Left renal cortex interstitium (tissue), 4 donors: ENCODE data around the gene RPTOR. TPM values are rescaled to one million over a fixed set of nuclear protein-coding genes. Genes with fewer than 3 reads are reported as not detected.

Experiments
- DNase-seq, 4 donors: peaks; one replicate each; pipeline ENCODE4 v3.0.0-alpha.2; 2013; ENCODE audit warnings: low read depth in 4 of 4, low spot score in 2 of 4, missing footprints in 1 of 4
- polyA plus RNA-seq, 4 donors: library from polyadenylated mRNA; unstranded; fragments of 120-200 nt; gene quantifications; one replicate each; pipeline ENCODE4 v1.2.1, GENCODE V29; 2013; ENCODE audit not compliant: insufficient read length in 4 of 4

RPTOR gene
- polyA plus RNA-seq, 4 donors = 16.5 to 25.0 (median 19.7) TPM

DNA sequence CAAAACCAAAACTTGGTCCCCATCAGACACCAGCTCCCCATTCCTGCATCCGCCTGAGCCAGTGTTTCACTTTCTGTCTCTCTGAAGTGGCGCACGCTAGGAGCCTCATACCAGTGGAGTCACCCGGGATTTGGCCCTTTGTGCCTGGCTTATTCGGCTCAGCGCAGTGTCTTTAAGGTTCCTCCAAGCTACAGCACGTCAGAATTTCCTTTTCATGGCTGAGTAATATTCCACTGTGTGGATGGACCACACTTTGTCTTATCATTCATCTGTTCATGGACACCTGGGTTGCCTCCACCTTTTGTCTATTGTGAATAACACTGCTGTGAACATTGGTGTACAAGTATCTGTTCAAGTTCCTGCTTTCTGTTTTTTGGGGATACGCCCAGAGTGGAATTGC, 401.8 kb downstream of the RPTOR start:
- no peak for DNase-seq

DNA sequence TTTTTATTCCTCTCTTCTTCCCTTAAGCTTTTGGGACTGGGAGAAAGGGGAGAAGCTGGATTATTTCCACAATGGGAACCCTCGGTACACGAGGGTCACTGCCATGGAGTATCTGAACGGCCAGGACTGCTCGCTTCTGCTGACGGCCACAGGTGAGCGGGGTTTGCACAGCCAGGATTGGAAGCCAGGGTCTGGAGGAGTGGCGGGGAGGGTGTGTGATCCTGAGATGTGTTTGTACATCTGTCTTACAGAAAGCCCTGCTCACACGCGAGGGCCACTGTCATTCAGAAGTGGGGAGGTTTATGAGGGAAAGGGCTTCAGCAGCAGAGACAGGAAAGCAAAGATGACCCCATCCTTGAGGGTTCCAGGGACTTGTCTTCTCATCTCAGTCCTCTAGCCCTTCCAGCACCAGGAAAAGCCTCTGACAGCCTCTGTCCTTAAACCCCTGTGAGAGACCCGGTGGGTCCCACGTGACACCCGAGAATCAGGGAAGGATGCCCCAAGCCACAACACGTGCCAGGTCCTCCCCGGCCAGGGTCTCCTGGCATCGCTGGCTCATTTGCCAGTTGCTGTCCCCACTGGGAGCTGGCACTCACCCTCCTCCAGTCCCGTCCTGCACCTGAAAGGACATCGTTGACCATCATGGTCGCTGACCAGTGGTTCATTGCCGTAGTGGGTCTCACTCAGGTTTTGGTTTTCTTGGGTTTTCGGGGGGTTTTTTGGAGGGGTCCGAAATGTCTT, 402.7 kb downstream of the RPTOR start:
- DNase-seq = no peak

GRCh38 chr17:80948019-80948975, 403.7 kb downstream of the RPTOR start:
- DNase-seq = no peak

DNA sequence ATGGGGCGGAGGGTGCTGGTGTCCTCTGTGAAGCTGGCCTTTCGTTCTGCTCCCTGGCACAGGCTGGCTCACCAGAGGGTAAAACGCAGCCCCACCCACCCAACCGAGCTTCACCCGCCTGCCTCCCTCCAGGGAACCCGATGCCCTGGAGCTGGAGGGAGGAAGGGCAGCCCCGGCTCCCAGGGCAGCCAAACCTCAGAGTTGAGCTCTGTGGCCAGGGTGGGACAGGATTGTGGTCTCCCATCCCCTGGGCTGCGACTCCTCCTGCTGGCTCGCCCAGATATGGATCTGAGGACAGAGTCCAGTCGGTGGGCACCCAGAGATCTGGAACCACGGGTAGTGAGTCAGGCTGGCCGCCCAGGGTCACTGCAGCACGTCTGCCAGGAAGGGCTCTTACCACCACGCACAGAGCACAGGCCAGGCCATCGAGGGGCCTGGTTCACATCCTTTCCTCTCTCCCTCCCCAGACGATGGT, 404.4 kb downstream of the RPTOR start:
- DNase-seq = no peak

DNA sequence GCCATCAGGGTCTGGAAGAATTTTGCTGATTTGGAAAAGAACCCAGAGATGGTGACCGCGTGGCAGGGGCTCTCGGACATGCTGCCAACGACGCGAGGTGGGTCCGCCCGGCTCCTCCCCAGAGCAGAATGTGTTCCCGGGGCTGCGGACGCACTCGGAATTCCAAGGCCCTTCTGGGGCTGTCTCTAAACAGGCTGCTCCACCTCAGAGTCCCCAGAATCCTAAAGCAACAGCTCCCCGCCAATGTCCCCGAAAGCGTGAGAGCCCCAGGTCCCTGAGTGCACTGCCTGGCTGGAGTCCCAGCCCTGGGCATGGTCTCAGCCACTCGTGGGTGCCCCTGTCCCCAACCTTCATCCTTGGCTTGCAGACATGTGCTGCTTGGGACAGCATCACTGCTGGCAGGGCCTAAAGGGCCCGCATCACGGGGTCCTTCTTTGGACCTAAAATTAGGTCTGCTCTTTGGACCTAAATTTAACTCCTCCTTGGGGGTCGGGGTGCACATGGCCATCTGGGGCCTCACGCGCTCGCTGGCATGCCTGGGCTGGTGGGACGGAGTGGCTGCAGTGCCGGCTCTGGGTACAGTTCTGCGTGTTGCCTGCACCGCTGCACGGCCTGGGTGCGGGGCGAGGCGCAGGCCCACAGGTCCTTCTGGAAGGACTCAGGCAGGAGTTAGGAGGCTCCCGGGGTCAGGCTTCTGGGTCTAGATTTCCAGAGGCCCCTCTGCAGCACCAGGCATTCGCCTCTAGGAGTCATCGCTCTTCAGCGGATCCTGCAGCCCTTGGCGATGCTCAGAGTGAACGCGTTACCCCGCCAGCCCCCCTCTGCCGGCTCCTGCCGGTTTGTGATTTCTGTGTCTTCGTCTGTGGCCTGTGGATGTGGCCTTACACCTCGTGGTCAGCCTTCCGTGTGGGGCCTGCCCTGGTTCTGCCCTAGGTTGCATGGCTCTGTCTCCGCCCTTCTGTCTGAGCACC, 405.1 kb downstream of the RPTOR start:
- DNase-seq = no peak

- DNase-seq = no peak
Observed at GRCh38 chr17:80950466-80951120, 406.0 kb downstream of the RPTOR start.

- DNase-seq = no peak
Observed at GRCh38 chr17:80951121-80952090, 406.8 kb downstream of the RPTOR start.

DNA sequence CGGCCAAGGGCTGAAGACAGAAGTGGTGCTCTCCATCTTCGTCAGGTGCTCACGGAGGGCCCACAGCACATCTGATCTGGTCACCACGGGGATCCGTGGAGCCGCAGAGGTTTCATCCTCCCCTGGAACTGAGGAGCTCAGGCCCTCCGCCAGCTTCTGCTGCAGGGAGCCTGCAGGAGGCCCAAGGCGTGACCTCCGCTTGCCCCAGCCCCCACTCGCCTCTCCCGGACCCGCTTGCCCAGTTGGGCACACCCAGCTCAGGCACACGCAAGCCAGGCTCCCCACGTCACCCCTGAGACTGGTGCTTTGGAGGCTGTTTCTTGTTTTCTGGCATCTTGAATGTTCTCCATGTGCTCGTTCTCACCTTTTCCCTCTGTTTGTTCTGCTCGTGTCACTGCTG, 407.7 kb downstream of the RPTOR start:
- DNase-seq = no peak

GRCh38 chr17:80953471-80954315, 409.1 kb downstream of the RPTOR start:
- DNase-seq = no peak

DNA sequence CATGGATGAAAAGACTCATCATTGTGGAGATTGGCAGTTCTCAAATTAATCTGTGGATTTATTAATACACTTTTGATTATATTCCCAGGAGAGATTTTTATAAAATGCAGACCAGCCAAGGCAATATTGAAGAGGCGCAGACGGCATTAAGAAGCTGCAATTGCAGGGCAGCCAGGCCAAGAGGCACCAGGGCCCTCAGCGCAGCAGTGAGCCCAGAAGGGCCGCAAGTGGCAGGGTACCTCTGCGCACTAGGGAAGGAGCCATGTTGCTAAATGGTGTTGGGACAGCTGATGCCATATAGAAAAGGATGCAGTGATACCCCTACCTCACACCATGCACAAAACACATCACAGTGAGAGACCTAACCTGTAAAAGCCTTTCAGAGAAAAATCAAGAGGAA, 410.4 kb downstream of the RPTOR start:
- no peak for DNase-seq

GRCh38 chr17:80955671-80956280, 411.1 kb downstream of the RPTOR start:
- no peak for DNase-seq

DNA sequence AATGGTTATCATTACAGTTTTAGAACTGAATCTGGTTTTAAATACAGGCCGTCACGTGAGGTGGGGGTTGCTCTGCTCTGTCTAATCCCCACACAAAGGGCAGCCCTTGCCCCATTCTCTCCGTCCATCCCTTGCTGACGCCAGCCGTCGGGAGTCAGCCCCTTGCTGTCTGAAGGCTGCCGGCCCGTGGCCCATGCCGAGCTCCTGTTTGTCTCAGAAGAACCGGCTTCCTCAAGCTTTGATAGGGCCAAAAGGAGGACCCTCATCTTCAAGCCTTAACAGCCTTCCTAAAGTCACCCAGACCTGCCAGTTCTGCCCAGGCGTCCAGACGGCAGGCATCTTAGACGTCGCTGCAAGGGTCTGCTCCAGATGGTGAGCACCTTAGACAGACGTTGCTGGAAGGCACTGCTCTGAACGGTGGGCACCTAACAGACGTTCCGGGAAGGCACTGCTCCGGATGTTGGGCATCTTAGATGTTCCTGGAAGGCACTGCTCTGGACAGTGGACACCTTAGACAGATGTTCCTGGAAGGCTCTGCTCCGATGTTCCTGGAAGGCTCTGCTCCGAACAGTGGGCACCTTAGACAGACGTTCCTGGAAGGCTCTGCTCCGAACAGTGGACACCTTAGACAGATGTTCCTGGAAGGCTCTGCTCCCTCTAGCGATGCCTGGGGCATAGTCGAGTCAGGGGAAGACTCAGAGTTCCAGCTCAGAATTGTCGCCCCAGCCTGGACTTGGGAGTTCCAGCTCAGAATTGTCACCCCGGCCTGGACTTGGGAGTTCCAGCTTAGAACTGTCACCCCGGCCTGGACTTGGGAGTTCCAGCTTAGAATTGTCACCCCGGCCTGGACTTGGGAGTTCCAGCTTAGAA, 411.9 kb downstream of the RPTOR start:
- no peak for DNase-seq

- no peak for DNase-seq
Observed at GRCh38 chr17:80957461-80957941, 412.9 kb downstream of the RPTOR start.

GRCh38 chr17:80959330-80960036, 414.8 kb downstream of the RPTOR start:
- DNase-seq = no peak

- DNase-seq = no peak
Observed at GRCh38 chr17:80960037-80960796, 415.6 kb downstream of the RPTOR start.
